A673 (cell line): ENCODE results near the gene AADACL2. TPM values are rescaled to one million over a fixed set of nuclear protein-coding genes. Genes with fewer than 3 reads are reported as not detected.

Experiments
- BruUV-seq: library from RNA; stranded (reverse); fragments of 400-500 nt; replicated peaks from 2 replicates; lab custom pipeline; 2021; lab: Mats Ljungman, UMichigan
- CTCF ChIA-PET: fragments of 300-600 bp; sonication (Branson Sonifier 250); formaldehyde crosslinking; loops from one replicate; lab custom pipeline; 2022; ENCODE audit warnings: antibody characterized with exemption; lab: Charles Lee
- POLR2A ChIA-PET: fragments of 300-600 bp; sonication (Branson Sonifier 250); formaldehyde crosslinking; loops from one replicate; lab custom pipeline; 2022; ENCODE audit warnings: antibody characterized with exemption; ENCODE audit not compliant: low non-redundant PET; lab: Charles Lee
- DNase-seq: peaks from one replicate; pipeline ENCODE4 v3.0.0-alpha.2; 2015; ENCODE audit warnings: low spot score
- H3K27ac ChIP-seq: fragments of 200-600 bp; sonication (generic); 2 replicates; pipeline ENCODE4 v1.5.1; 2016; ENCODE audit warnings: mixed run types, low read depth, mild to moderate bottlenecking, mixed read lengths, antibody characterized with exemption, low read length; ENCODE audit not compliant: poor library complexity, severe bottlenecking
- H3K27me3 ChIP-seq: fragments of 200-600 bp; sonication (generic); replicated peaks from 2 replicates; pipeline ENCODE4 v1.6.1; 2017; ENCODE audit warnings: mixed run types, low read depth, mild to moderate bottlenecking, mixed read lengths, antibody characterized with exemption, low read length; ENCODE audit not compliant: insufficient read depth, poor library complexity
- H3K36me3 ChIP-seq: fragments of 200-600 bp; sonication (generic); 2 replicates; pipeline ENCODE4 v1.6.1; 2016; ENCODE audit warnings: mixed run types, mild to moderate bottlenecking, mixed read lengths, antibody characterized with exemption, low read length; ENCODE audit not compliant: insufficient read depth, poor library complexity, severe bottlenecking
- H3K4me1 ChIP-seq: fragments of 200-600 bp; sonication (generic); 2 replicates; pipeline ENCODE4 v1.6.1; 2017; ENCODE audit warnings: mixed run types, mild to moderate bottlenecking, mixed read lengths, antibody characterized with exemption, low read length; ENCODE audit not compliant: insufficient read depth, poor library complexity, severe bottlenecking
- H3K4me3 ChIP-seq: fragments of 200-600 bp; sonication (generic); 2 replicates; pipeline ENCODE4 v1.5.1; 2016; ENCODE audit warnings: low read depth, mixed run types, mild to moderate bottlenecking, mixed read lengths, low read length; ENCODE audit not compliant: poor library complexity, severe bottlenecking
- H3K9me3 ChIP-seq: fragments of 200-600 bp; sonication (generic); 2 replicates; pipeline ENCODE4 v1.6.1; 2016; ENCODE audit warnings: mixed run types, low read depth, mild to moderate bottlenecking, mixed read lengths, antibody characterized with exemption, low read length; ENCODE audit not compliant: poor library complexity, severe bottlenecking
- EZH2 ChIP-seq: fragments of 200-600 bp; sonication (generic); IDR thresholded peaks from 2 replicates; pipeline ENCODE4 v1.6.1; 2017; ENCODE audit warnings: borderline replicate concordance, low read depth, mild to moderate bottlenecking, mixed read lengths, antibody characterized with exemption, low read length; ENCODE audit not compliant: poor library complexity, severe bottlenecking
- intact Hi-C: fragments of 100-400 bp; cut with micrococcal nuclease; formaldehyde crosslinking; loops from one replicate; pipeline ENCODE4 v1.10.0; 2022; ENCODE audit not compliant: unreplicated experiment
- total RNA-seq: library from RNA; stranded (reverse); gene quantifications from 2 replicates; pipeline ENCODE4 v1.2.3, GENCODE V29; 2021
- TF ChIP-seq, protein P1 (sequence below): fragments of 300-800, 200-600 bp; sonication (generic); conservative IDR thresholded peaks from 2 replicates; pipeline ENCODE4 v1.5.1; 2017; ENCODE audit warnings: low read depth, mild to moderate bottlenecking, antibody characterized with exemption, low read length, moderate library complexity, mixed read lengths

Gene AADACL2
- total RNA-seq, 1 experiment from 2014 or later, result not detected

GRCh38 chr3:151794080-151794479 is 60.4 kb downstream of the AADACL2 start:
- Histone ChIP-seq H3K36me3 (no peaks in the 10 kb centered on the region), H3K9me3 (peaks cover 7% of the 10 kb centered on the region), H3K4me1 (peaks cover 7% of the 10 kb centered on the region), H3K4me3 (no peak overlapping the region), H3K27me3 (no peaks in the 10 kb centered on the region), H3K27ac (no peak overlapping the region)
- TF ChIP-seq, protein P1, sequence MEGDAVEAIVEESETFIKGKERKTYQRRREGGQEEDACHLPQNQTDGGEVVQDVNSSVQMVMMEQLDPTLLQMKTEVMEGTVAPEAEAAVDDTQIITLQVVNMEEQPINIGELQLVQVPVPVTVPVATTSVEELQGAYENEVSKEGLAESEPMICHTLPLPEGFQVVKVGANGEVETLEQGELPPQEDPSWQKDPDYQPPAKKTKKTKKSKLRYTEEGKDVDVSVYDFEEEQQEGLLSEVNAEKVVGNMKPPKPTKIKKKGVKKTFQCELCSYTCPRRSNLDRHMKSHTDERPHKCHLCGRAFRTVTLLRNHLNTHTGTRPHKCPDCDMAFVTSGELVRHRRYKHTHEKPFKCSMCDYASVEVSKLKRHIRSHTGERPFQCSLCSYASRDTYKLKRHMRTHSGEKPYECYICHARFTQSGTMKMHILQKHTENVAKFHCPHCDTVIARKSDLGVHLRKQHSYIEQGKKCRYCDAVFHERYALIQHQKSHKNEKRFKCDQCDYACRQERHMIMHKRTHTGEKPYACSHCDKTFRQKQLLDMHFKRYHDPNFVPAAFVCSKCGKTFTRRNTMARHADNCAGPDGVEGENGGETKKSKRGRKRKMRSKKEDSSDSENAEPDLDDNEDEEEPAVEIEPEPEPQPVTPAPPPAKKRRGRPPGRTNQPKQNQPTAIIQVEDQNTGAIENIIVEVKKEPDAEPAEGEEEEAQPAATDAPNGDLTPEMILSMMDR, result no peak
- no peak for TF ChIP-seq EZH2
- POLR2A ChIA-PET, result no interaction called here
- CTCF ChIA-PET, result no interaction called here
- no TSS peak for BruUV-seq
- intact Hi-C loops, result no loop called here
- DNase-seq, result no peak

- peak; percentile 40 for DNase-seq
- H3K4me3 ChIP-seq, result no peak overlapping the region
- no TSS peak for BruUV-seq
- no peak overlapping the region for H3K27ac ChIP-seq
- peaks cover 7% of the 10 kb centered on the region for H3K9me3 ChIP-seq
- ChIA-PET POLR2A (no interaction called here), CTCF (no interaction called here)
- H3K36me3 ChIP-seq, result no peaks in the 10 kb centered on the region
- intact Hi-C loops, result no loop called here
- no peak for TF ChIP-seq EZH2
- TF ChIP-seq, protein P1, result no peak
- no peaks in the 10 kb centered on the region for H3K27me3 ChIP-seq
- H3K4me1 ChIP-seq, result peaks cover under 1% of the 10 kb centered on the region
Observed at GRCh38 chr3:151795276-151795675, 61.5 kb downstream of the AADACL2 start.

DNA sequence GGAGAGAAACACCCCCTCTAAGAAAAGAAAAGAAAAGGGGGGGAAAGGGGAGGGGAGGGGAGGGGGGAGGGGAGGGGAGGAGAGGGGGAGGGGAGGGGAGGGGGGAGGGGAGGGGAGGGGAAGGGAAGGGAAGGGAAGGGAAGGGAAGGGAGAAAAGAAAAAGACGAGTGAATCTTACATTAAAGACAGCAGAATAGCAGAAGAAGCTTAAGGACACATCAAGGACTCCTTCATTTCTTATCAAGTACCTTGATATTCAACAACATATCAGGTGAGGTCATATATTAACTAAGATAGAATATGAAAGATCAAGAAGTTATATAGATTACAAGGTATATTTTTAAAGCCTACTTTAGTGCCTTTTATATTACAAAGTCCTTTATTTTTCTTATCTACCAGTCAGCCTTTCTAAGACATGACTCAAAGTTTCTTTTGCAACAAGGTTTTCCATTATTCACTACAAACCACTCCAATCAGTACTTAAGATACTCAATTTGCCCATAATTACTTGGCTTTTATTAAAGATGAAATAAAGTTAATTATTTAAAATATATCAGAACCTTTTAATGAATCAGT is 62.5 kb downstream of the AADACL2 start:
- ChIA-PET CTCF (no interaction called here), POLR2A (no interaction called here)
- no peaks in the 10 kb centered on the region for H3K36me3 ChIP-seq
- H3K4me1 ChIP-seq, result peaks cover 7% of the 10 kb centered on the region
- no TSS peak for BruUV-seq
- no peak for DNase-seq
- H3K27me3 ChIP-seq, result no peaks in the 10 kb centered on the region
- H3K9me3 ChIP-seq, result peaks cover 2% of the 10 kb centered on the region
- TF ChIP-seq, protein P1, result no peak
- no peak for TF ChIP-seq EZH2
- no peak overlapping the region for H3K27ac ChIP-seq
- intact Hi-C loops, result no loop called here
- H3K4me3 ChIP-seq, result no peak overlapping the region
